DOHH2 (cell line): ENCODE measurements around the gene ANXA10.

Source experiments
- H3F3A ChIP-seq: fragments of 200-600 bp; sonication (generic), shearing (Covaris generic); 2 replicates; pipeline ENCODE4 v1.6.0; 2016; ENCODE audit warnings: antibody characterized with exemption, mild to moderate bottlenecking; ENCODE audit not compliant: control insufficient read depth, insufficient read depth
- H3K27ac ChIP-seq: fragments of 200-600 bp; sonication (generic); 2 replicates; pipeline ENCODE4 v1.5.1; 2014; ENCODE audit warnings: low read depth, mild to moderate bottlenecking, low read length, moderate library complexity
- H3K27me3 ChIP-seq: fragments of 200-600 bp; sonication (generic); 2 replicates; pipeline ENCODE4 v1.6.1; 2014; ENCODE audit warnings: mild to moderate bottlenecking, low read length, mixed read lengths; ENCODE audit not compliant: control insufficient read depth
- H3K36me3 ChIP-seq: fragments of 200-600 bp; sonication (generic); 2 replicates; pipeline ENCODE4 v1.6.1; 2014; ENCODE audit warnings: mild to moderate bottlenecking, low read length, moderate library complexity, mixed read lengths; ENCODE audit not compliant: control insufficient read depth
- H3K4me1 ChIP-seq: fragments of 200-600 bp; sonication (generic); 2 replicates; pipeline ENCODE4 v1.6.1; 2014; ENCODE audit warnings: mild to moderate bottlenecking, low read length, mixed read lengths; ENCODE audit not compliant: control insufficient read depth
- H3K4me2 ChIP-seq: fragments of 200-600 bp; sonication (generic); 2 replicates; pipeline ENCODE4 v1.6.0; 2014; ENCODE audit warnings: mild to moderate bottlenecking, low read length, moderate library complexity
- H3K4me3 ChIP-seq: fragments of 200-600 bp; sonication (generic); 2 replicates; pipeline ENCODE4 v1.5.1; 2014; ENCODE audit warnings: mild to moderate bottlenecking, low read length, mixed read lengths
- H3K79me2 ChIP-seq: fragments of 200-600 bp; sonication (generic); 2 replicates; pipeline ENCODE4 v1.6.1; 2014; ENCODE audit warnings: mild to moderate bottlenecking, low read length, mixed read lengths; ENCODE audit not compliant: control insufficient read depth
- H3K9me2 ChIP-seq: fragments of 200-600 bp; sonication (generic); replicated peaks from 2 replicates; pipeline ENCODE4 v1.6.1; 2014; ENCODE audit warnings: mild to moderate bottlenecking, low read length, mixed read lengths; ENCODE audit not compliant: control insufficient read depth
- H3K9me3 ChIP-seq: fragments of 200-600 bp; sonication (generic); 2 replicates; pipeline ENCODE4 v1.6.1; 2014; ENCODE audit warnings: antibody characterized with exemption, low read length, mixed read lengths; ENCODE audit not compliant: control insufficient read depth, insufficient read depth
- H4K20me1 ChIP-seq: fragments of 200-600 bp; sonication (generic); 2 replicates; pipeline ENCODE4 v1.6.0; 2014; ENCODE audit warnings: low read depth, mild to moderate bottlenecking, antibody characterized with exemption, low read length, moderate library complexity; ENCODE audit not compliant: control insufficient read depth, insufficient read depth
- EZH2phosphoT487 ChIP-seq: fragments of 200-600 bp; sonication (generic); IDR thresholded peaks from 2 replicates; pipeline ENCODE4 v1.6.1; 2017; ENCODE audit warnings: borderline replicate concordance, mild to moderate bottlenecking, antibody characterized with exemption, low read length, moderate library complexity, mixed read lengths
- TF ChIP-seq, protein P1 (sequence below): fragments of 200-600 bp; sonication (generic); IDR thresholded peaks from one replicate; pipeline ENCODE4 v1.5.1; 2014; ENCODE audit warnings: antibody characterized with exemption, mild to moderate bottlenecking, low read depth, low read length; ENCODE audit not compliant: poor library complexity, severe bottlenecking

The ANXA10 gene

DNA sequence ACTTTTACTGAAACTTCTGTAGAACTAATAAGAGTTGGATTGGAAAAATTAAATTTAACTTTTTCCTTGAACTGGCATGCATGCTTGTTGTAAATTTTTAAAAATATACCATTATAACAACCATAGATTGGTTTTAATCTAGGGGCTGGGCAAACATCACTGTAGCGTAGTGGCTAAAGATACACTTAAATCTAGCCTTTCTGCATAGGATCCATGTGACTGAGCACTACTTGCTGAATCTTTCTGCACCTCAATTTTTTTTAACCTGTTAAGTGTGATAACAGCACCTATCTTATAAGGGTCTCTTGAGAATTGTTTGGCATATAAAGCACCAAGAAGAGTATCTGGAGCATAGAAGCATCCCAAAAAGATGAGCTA is 4.1 kb downstream of the ANXA10 start:
- no peak overlapping the region for H3K4me3 ChIP-seq
- H3K36me3 ChIP-seq = no peaks in the 10 kb centered on the region
- H3K27me3 ChIP-seq = no peaks in the 10 kb centered on the region
- H3K79me2 ChIP-seq = no peaks in the 10 kb centered on the region
- no peaks in the 10 kb centered on the region for H3K9me2 ChIP-seq
- H3K4me2 ChIP-seq = no peak overlapping the region
- TF ChIP-seq EZH2phosphoT487 = no peak
- TF ChIP-seq, protein P1, sequence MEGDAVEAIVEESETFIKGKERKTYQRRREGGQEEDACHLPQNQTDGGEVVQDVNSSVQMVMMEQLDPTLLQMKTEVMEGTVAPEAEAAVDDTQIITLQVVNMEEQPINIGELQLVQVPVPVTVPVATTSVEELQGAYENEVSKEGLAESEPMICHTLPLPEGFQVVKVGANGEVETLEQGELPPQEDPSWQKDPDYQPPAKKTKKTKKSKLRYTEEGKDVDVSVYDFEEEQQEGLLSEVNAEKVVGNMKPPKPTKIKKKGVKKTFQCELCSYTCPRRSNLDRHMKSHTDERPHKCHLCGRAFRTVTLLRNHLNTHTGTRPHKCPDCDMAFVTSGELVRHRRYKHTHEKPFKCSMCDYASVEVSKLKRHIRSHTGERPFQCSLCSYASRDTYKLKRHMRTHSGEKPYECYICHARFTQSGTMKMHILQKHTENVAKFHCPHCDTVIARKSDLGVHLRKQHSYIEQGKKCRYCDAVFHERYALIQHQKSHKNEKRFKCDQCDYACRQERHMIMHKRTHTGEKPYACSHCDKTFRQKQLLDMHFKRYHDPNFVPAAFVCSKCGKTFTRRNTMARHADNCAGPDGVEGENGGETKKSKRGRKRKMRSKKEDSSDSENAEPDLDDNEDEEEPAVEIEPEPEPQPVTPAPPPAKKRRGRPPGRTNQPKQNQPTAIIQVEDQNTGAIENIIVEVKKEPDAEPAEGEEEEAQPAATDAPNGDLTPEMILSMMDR = no peak
- no peak overlapping the region for H3K27ac ChIP-seq
- H4K20me1 ChIP-seq = no peaks in the 10 kb centered on the region
- no peaks in the 10 kb centered on the region for H3K9me3 ChIP-seq
- no peaks in the 10 kb centered on the region for H3F3A ChIP-seq
- H3K4me1 ChIP-seq = no peaks in the 10 kb centered on the region

DNA sequence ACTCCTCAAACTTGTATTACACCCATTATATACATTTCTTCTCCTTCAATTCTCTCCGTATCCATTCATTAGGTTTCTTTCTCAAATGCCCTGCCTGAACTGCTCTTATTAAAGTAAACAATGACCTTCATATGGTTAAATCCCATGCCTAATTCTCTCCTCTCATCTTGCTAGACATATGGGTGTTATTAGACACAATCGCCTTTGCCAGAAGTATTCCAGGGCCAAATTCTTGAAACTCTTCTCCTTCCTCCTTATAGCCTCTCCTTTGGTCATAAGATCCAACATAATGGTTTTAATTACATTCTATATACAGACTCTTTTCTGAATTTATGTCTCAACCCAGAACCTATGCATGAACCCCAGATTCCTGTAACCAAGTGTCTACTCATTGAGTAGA is 4.8 kb downstream of the ANXA10 start:
- TF ChIP-seq, protein P1 = no peak
- no peak for TF ChIP-seq EZH2phosphoT487
- no peaks in the 10 kb centered on the region for H3K79me2 ChIP-seq
- H3K9me3 ChIP-seq = no peaks in the 10 kb centered on the region
- H3F3A ChIP-seq = no peaks in the 10 kb centered on the region
- no peaks in the 10 kb centered on the region for H3K9me2 ChIP-seq
- no peaks in the 10 kb centered on the region for H3K4me1 ChIP-seq
- H4K20me1 ChIP-seq = no peaks in the 10 kb centered on the region
- H3K27ac ChIP-seq = no peak overlapping the region
- H3K27me3 ChIP-seq = no peaks in the 10 kb centered on the region
- H3K4me2 ChIP-seq = no peak overlapping the region
- no peaks in the 10 kb centered on the region for H3K36me3 ChIP-seq
- H3K4me3 ChIP-seq = no peak overlapping the region

DNA sequence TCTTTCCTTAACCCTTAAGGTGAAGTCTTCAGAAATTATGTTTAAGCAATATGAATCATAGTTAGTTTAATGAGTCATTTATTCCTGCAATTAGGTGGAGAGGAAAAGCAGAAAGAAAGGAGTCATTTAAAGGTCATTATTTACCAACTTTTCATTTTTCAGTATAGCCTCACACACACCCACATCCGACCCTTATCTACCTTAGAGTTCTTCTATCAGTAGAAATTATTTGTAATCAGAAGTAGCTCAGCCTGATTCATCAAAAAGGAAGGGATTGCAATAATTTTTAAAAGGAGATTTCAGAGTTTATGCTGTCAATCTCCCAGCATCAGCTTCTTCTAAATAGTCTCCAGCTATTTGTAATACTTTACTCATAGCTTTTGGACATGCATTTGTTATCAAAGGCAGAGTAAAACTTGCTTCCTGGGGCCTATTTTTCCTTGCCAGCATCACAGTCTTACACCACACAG is 5.9 kb downstream of the ANXA10 start:
- Histone ChIP-seq H3K27ac (no peak overlapping the region), H4K20me1 (no peaks in the 10 kb centered on the region), H3K9me3 (no peaks in the 10 kb centered on the region), H3F3A (no peaks in the 10 kb centered on the region), H3K4me1 (no peaks in the 10 kb centered on the region), H3K4me3 (no peak overlapping the region), H3K4me2 (no peak overlapping the region), H3K9me2 (no peaks in the 10 kb centered on the region), H3K27me3 (no peaks in the 10 kb centered on the region), H3K79me2 (no peaks in the 10 kb centered on the region), H3K36me3 (no peaks in the 10 kb centered on the region)
- TF ChIP-seq EZH2phosphoT487 = no peak
- TF ChIP-seq, protein P1 = no peak

DNA sequence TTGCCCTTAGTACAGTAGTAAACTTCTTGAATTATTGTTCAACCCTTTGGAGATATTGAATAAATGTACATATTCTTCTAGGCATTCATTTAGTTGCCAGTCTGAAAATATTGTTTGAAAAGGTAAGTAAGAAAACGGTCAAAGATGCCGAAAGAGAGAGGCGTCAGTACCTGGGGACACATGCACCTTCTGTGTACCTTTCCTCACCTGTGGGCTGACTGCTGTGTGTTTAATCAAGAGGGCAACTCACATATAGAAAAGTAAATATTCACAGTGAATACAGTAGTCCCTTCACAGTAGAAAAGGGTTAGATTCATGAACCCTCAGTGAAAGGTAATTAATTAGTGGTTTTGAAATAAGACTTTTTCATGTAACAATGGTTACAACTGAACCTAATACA is 6.9 kb downstream of the ANXA10 start:
- Histone ChIP-seq H3K79me2 (no peaks in the 10 kb centered on the region), H3K27me3 (no peaks in the 10 kb centered on the region), H3F3A (no peaks in the 10 kb centered on the region), H4K20me1 (no peaks in the 10 kb centered on the region), H3K9me3 (no peaks in the 10 kb centered on the region), H3K36me3 (no peaks in the 10 kb centered on the region), H3K4me1 (no peaks in the 10 kb centered on the region), H3K4me2 (no peak overlapping the region), H3K9me2 (no peaks in the 10 kb centered on the region), H3K27ac (no peak overlapping the region), H3K4me3 (no peak overlapping the region)
- TF ChIP-seq, protein P1 = no peak
- TF ChIP-seq EZH2phosphoT487 = no peak
